T-helper 1 cell treated with Interleukin-12 subunit alpha and Interleukin-12 subunit beta and Interleukin-4 antibody, amounts not matched to agents 30 ng/mL and 1 ng/mL, for 36 hours (primary cell): Measurements from ENCODE around the gene TMEM184A. TPM values are rescaled to one million over a fixed set of nuclear protein-coding genes. Genes with fewer than 3 reads are reported as not detected.

Source experiments
- intact Hi-C: fragments of 100-400 bp; cut with micrococcal nuclease; formaldehyde crosslinking; loops from one replicate; pipeline ENCODE4 v1.15.1; 2024
- total RNA-seq: library from RNA; stranded (reverse); gene quantifications from 2 replicates; pipeline ENCODE4 v1.2.3, GENCODE V29; 2022

TMEM184A gene
- total RNA-seq, 1 donor from 2014 or later, result not detected

GRCh38 chr7:1505731-1506550, 50.1 kb downstream of the TMEM184A start:
- intact Hi-C loops, result loop anchor here (1.0 to 2.0 kb wide), 4 partner anchors 27 to 849 kb away; partner anchors contain the start of genes EIF3B and MICALL2

- intact Hi-C loops, result loop anchor here (2.0 kb wide), 3 partner anchors 29 to 851 kb away; partner anchors contain the start of genes EIF3B and MICALL2
These were observed 51.9 kb downstream of the TMEM184A start, which contains the start of gene INTS1 for GRCh38 chr7:1503816-1504775. INTS1 (minus strand) TSS chr7:1504389; CDS start chr7:1503960, 429 bp downstream.

GRCh38 chr7:1503390-1503789, 52.6 kb downstream of the TMEM184A start:
- intact Hi-C loops, result no loop called here

DNA sequence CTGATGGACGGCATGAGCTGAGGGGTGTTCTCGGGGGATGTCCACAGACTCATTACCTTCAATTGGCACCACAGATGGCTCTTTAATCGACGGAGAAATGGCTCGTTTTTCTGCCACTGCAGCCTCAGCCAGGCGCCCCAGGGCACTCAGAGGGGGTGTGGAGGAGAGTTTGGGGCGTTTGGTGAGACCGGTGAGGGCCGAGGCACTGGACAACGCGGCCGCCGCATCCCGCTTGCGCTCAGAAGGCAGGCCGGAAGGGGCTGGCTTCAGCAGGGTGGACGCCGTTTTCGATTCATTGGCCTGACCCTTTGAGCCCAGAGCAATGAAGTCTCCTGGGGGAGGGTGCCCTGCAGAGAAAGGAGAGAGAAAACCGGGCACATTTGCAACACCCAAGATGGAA, 53.2 kb downstream of the TMEM184A start:
- intact Hi-C loops, result no loop called here

DNA sequence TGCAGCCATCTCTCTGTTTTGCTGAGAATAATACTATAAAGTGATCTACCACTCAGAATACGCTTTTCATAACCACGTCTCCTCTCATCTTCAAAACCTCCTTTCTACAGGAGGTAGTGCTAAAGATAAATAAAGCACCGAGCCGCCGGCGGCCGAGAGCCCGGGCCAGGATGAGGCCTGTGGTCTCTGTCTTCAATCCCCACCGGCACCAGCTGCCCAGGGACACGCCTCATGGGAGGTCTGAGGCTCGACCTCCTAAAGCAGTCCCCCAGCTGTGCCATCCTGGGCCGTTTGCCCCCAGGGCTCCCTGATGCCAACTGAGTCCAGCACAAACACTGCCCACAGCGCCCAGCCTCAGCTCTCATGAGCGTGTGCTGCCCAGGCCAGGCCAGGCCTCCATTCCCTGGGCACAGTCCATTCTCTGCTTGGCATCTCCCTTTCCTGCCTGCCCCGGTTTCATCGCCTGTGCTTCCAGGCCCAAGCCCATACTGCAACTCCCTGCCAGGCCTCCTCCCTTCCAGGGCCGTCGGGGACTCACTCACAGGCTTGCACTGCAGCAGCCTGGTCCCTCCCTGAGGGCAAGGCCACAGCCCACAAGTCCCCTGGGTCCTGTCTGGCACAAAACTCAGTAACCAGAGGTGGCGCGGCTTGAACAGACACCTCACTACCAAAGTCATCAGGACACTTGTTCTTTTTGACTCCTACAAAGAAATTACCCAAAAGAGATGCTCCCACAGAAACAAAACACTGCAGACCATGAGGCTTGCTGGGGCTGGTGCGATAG, 54.3 kb downstream of the TMEM184A start:
- intact Hi-C loops, result no loop called here

DNA sequence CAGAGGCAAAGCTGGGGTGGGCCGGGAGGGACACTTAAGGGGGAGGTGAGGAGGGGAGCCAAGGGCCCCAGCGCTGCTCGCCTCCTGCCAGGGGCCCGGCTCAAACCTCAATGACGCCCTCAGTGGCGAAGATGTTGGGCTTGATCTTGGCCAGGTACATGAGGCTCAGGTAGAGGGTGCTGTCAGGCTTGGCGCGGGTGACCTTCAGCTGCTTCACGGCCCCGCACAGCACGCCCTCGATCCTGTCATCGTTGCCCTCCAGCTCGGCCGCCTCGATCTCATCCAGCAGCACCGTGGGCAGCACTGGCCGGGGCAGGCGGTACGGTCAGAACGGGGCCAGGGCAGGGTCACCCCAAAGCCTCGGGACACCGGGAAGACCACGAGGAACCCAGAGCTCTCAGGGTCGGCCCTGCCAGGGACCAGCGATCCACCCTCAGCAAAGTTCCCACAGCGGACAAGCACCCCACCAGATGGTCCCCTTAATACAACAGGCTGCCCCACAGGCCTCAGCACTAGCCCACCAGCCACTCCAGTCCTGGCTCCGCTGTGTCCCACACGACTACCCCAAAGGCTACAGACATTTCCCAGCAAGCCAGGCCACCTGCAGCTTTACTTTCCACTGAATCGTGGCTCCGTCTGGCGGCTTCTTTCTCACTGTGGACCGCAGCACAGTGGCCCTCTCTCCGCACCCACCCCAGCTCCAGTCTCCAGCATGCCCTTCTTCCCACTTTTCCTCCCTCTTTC, 55.8 kb downstream of the TMEM184A start:
- intact Hi-C loops, result no loop called here

DNA sequence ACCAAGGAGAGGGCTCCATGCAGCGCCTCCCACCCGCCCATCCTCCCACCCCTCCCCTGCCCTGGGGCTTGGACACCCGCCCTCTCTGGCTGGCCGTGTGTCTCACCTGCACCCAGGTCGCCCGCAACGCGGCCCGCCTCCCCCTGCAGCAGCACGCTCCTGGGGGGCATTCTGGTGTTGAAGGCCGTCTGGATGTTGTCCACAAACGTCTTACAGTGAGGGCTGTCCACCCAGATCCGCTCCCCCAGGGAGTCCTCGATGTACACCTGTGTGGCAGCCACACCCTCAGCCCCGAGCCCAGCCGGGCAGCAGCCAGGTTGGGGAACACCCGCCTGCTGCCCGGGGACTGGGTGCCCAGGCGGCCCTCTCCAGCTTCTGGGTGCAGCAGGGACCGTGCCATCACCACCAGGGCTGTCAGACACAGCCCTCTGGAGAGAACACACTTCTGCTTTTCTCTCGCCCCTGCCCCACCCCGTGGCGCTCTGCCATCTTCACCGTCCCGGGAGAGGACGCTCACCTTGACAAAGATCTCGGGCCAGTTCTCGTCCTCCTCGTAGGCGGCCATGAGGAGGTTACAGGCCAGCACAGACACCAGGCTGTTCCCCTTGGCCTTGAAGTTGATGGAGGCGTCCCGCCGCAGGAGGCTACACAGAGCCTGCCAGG, 56.5 kb downstream of the TMEM184A start:
- intact Hi-C loops, result no loop called here

DNA sequence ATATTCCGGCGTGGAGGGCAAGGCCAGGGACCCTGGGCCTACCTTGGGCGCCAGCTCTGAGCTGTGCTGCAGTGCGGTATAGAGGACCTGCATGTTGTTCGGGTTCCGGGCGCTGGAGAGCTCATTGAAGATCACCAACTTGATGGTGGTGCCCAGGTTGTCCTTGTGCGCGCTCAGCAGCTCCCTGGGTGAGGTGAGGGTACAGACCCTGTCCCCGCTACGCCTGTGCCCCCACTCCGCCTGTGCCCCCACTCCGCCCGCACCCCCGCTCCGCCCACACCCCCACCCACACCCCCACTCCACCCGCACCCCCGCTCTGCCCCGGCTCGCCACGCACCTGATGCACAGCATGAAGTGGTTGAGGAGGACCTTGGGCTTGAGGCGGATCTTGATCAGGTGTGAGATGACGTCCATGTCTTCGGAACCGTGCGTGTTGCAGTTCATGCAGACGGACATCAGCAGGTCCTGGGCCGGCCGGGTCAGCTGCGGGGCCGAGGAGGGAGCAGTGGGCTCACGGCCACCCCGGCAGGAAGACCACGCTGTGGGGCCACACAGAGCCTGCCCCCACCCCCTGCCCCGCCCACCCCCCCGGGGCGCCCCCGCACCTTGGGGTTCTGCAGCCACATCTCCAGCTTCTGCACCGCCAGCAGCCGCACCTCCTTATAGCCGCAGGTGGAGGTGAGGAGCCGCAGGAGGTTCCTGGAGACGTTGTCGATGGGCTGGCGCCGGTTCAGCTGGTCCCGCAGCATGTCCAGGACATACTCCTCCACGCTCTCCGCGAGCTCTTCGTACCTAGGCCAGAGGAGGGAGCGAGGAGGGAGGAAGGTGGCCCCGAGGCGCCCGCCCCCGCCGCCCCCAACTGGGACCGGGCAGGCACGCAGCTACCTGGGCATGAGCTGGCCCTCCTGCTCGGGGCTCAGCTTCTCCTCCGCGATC, 57.4 kb downstream of the TMEM184A start:
- intact Hi-C loops, result no loop called here

DNA sequence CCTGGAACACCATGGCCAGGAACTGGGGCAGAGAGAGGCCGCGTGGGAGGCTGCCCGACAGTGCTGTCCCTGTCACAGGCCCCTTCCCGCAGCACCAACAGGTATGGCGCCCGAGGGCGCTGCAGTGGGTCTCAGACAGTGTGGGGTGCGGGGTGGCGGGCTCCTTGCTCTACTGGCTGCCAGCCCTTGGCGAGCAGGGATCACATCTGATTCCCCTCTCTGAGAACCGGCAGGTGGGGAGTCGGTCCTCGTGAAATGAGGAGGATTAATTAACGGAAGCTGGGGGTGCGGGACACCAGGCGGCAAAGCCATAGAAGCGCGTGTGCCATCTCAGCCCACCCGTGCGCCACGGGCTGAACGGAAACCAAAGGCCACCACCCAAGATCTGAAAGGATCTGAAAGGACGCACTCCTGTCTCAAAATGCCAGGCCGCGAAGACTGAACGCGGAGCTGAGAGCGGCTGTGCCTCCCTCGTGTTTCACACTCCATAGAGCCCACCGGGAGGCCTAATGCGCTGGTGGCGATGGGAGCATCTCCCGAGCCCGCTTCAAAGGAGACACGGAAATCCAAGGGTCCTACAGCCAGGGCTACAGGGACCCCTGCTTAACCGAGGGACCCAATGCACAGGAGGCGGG, 58.6 kb downstream of the TMEM184A start:
- intact Hi-C loops, result no loop called here

GRCh38 chr7:1496531-1497292, 59.3 kb downstream of the TMEM184A start:
- intact Hi-C loops, result no loop called here

GRCh38 chr7:1495564-1496242, 60.3 kb downstream of the TMEM184A start:
- intact Hi-C loops, result no loop called here

- intact Hi-C loops, result no loop called here
These were observed 61.0 kb downstream of the TMEM184A start for GRCh38 chr7:1494866-1495563.

GRCh38 chr7:1494447-1494846, 61.6 kb downstream of the TMEM184A start:
- intact Hi-C loops, result no loop called here

- intact Hi-C loops, result no loop called here
These were observed 62.4 kb downstream of the TMEM184A start for GRCh38 chr7:1493571-1493970.

DNA sequence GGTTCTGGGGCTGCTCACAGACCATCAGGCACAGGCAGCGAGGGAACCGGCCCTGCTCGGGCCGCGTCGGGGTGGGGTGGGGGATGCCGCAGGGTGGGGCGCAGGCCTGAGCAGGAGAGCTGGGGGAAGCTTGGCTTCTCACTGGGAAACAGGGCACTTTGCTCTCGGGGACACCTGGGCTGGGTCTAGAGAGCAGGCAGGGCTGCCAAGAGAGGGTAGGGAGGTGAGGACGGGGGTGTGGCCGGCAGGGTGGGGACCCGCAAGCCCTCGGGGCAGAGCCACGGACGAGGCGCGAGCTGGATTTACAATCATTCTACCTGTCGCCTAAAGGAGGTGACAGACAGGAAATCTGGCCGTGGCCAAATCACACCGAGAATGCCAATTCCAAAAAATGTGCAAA, 62.9 kb downstream of the TMEM184A start:
- intact Hi-C loops, result no loop called here

DNA sequence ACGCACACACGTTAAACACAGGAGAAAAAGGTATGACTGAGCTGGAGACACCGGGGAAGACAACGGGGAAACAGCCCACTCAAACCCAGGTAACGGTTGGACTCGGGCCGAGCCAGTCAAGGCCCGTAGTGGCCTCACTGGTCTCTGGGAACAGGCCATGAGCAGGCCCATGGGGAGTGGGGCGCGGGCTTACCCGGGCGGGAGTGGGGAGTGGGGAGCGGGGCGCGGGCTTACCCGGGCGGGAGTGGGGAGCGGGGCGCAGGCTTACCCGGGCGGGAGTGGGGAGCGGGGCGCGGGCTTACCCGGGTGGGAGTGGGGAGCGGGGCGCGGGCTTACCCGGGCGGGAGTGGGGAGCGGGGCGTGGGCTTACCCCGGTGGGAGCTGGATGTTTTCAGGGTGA, 63.4 kb downstream of the TMEM184A start:
- intact Hi-C loops, result no loop called here
